ENCODE data around the gene LRRC4C.
"Not testable (repeated sequence)": the region's sequence is repeated elsewhere in the genome, so short reads cannot be mapped to it uniquely, and the experiment has no call there.

- not testable (repeated sequence) for TF ChIP-seq CTCF (IDR thresholded peaks at IDR 0.05; ENCODE audit: extremely low read depth in 1 of 2, insufficient read depth in 1 of 2, low read depth in 1 of 2, low read length in 2 of 2); POLR2AphosphoS5 (IDR thresholded peaks at IDR 0.05; ENCODE audit: insufficient read depth, low read depth, low read length); GATA2 (IDR thresholded peaks at IDR 0.05; ENCODE audit: insufficient read depth, insufficient read length, low read depth, low read length); JUN (IDR thresholded peaks at IDR 0.05; ENCODE audit: borderline replicate concordance, insufficient read depth, insufficient read length, low read depth); MAX (IDR thresholded peaks at IDR 0.05; ENCODE audit: insufficient read depth, insufficient read length); POLR2A (IDR thresholded peaks at IDR 0.05; ENCODE audit: low read depth, low read length); EZH2 (IDR thresholded peaks at IDR 0.05; ENCODE audit: borderline replicate concordance, low read depth, low read length, severe bottlenecking); MYC (IDR thresholded peaks at IDR 0.05; ENCODE audit: low read depth, low read length); FOS (IDR thresholded peaks at IDR 0.05; ENCODE audit: borderline replicate concordance, insufficient read depth, low read length)
Observed at GRCh38 chr11:40857754-40858153, 601.7 kb downstream of the LRRC4C start.

Measured in endothelial cell of umbilical vein (primary cell).